Transverse colon (tissue), 4 donors: ENCODE measurements around the gene PDGFD.

Source experiments
- CTCF ChIP-seq, 5 experiments: fragments of 200-600 bp in 3 of 5; fragments of 450-650 bp in 2 of 5; sonication (generic) in 3 of 5; IDR thresholded peaks; 1 replicate in 2 of 5; 2 replicates in 3 of 5; pipeline ENCODE4 v1.5.1; 2016 to 2017; ENCODE audit warnings: antibody characterized with exemption in 5 of 5, inconsistent platforms in 3 of 5, mild to moderate bottlenecking in 2 of 5, moderate library complexity in 1 of 5
- POLR2A ChIP-seq: fragments of 450-650 bp; IDR thresholded peaks from one replicate; pipeline ENCODE4 v1.6.1; 2016; ENCODE audit warnings: antibody characterized with exemption, mild to moderate bottlenecking, moderate library complexity
- POLR2AphosphoS5 ChIP-seq, 3 donors: sonication (generic); formaldehyde crosslinking; IDR thresholded peaks; one replicate each; pipeline ENCODE4 v1.6.1; 2016; ENCODE audit warnings: antibody characterized with exemption in 3 of 3

- TF ChIP-seq POLR2A (no peak), POLR2AphosphoS5 (IDR thresholded peaks at IDR 0.05) (no peak), CTCF (IDR thresholded peaks at IDR 0.05) (no peak)
Measured at GRCh38 chr11:103953797-103954486, 210.0 kb downstream of the PDGFD start.
